Tongue (tissue), 2 donors: ENCODE measurements around the gene FRMD4A. TPM values are rescaled to one million over a fixed set of nuclear protein-coding genes. Genes with fewer than 3 reads are reported as not detected.
"Not testable (repeated sequence)": the region's sequence is repeated elsewhere in the genome, so short reads cannot be mapped to it uniquely, and the experiment has no call there.

ENCODE experiments used
- DNase-seq: peaks from one replicate; pipeline ENCODE4 v3.0.0-alpha.2; 2015
- total RNA-seq: library from RNA; depleted of rRNA; stranded (reverse); fragments of >200 nt; gene quantifications from one replicate; pipeline ENCODE4 v1.2.3, GENCODE V29; 2014

FRMD4A gene
- total RNA-seq, 1 donor from 2014 or later, result 29.5 TPM

GRCh38 chr10:13718820-13719219 is 611.9 kb downstream of the FRMD4A start:
- no peak for DNase-seq

DNA sequence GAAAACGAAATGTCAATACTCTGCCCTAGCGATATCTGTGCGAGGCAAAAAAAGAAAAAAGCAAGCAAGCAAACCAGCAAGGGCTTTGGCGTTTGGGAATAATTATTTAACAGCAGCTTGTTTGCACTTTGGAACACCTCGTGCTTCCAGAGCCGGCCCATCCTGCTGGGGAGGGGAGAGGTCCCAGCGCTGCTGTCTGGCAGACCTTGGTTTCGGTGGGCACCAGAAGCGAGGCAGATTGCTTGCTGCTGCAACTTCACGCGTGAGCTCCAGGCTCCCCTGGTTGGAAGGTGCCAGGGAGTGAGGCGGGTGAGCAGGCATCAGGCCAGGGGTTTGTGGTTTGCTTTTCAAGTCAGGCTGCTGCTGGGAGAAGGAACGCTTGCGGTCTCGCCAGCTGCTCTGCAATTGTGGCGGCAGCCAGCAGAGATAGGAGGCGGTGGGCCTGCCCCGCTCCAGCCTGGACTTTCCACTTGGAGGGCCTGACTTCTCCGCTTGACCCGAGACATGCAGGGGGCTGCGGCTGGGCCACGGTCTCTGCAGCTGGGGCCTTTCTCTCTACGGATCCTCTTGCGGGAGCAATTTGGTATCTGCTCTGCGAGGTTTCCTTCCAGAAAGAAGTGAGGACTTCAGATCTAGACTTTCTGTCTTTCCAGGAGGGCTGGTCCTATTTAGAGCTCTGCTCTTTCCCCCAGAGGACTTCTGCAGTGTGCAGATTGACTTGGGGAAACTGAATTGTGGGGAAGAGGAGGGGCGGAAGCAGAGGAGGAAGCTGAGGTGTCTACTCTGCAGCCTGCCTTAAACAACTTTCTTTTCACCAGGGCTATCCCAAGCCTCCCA is 612.6 kb downstream of the FRMD4A start:
- DNase-seq, result peak; percentile 86

GRCh38 chr10:13717571-13717935 is 613.2 kb downstream of the FRMD4A start:
- DNase-seq, result no peak

DNA sequence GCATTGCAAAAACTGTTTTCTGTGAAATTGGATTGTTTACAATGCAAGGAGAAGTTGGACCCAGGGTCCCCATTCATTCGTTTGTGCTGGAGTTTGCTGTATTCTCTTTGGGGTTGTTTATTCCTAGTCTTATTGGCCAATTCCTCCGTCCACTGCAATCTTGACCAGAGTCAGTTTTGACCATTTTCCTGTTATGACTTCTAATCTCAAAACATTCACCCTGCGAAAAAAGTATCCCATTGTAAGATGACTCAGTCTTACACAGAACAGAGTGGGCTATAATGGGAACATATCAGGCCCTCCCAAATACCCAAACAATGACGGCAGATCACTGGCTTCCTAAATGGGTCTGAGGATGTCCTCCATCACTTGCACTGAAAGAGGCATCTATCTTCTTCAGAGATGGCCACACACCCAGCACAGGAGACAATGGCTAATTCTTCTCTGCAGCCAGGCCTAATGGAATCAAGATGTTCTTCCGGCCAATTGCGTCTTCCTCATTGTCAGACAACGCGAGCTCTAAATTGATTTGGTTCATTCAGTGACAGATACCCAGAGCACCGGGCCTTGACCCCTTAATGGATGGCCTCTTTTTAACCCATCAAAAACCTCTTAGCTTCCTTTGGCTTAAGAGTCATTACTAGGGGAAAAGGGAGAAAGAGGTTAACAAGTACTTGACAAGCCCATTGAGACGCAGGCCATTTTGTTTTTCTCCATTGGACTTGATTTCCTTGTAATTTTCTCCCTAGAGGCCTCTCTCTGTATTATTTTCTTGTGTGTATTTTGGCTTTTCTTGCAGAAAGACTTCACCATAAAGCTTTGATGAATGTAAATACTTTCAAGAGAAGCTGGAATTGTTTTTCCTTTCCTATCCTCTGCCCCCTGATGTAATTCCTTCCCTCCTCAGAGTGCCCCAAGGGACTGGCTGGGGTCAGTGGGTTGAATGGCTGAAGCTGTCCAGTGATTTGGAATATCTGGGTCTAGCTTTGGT is 614.3 kb downstream of the FRMD4A start:
- peak; percentile 62 for DNase-seq

- DNase-seq, result not testable (repeated sequence)
These were observed 615.1 kb downstream of the FRMD4A start for GRCh38 chr10:13715596-13715995.

DNA sequence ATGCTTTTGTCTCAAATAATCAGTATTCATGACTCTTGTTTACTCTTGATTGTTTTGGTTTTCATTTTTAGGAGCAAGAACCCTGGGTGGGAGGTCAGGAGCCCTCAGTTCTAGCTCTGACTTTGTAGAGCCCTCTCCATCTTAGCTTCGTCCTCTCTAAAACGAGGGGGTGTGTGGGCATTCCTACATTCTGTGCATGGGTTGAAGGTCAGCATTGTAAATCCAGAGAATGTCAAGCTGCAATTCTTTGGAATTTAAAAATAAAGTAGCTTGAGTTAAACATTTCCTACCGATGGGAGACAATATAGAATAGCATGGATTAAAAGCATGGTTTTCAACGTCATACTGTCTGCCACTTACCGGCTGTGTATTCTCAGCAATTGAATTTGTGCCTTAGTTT is 615.6 kb downstream of the FRMD4A start:
- no peak for DNase-seq

DNA sequence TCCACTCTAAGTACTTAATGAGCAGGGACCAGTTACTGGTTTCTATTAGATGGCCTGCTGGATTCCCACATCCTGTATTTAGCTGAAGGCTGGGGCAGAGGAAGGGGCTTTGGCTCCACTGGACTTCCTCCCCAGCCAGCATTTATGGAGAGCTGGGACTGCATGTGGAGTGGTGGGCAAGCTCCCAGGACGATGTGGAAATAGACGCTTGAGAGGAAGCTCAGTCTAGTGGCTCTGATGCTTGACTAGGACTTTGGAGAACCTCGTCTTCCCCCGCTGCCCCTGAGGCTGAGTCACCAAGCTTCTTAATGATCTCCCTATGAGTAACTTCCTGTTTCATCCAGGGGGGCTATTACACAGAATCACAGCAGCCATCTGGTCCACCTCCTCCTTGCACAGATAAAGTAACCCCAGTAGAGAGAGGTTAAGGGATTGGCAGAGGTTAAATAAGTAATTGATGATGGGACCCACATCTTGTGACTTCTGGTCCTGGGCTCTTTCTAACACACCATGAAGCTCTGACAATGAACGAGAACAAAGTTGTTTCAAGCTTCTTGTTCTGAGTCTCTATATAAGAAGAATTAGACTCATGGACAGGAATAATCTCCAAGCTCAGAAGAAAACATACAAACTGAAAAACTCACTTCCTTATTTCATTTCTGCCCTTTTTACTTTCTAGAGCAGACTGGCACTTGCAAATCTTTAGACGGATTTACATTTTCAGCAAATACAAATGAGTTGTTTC is 617.7 kb downstream of the FRMD4A start:
- no peak for DNase-seq

- no peak for DNase-seq
These were observed 618.3 kb downstream of the FRMD4A start for GRCh38 chr10:13712476-13712836.

DNA sequence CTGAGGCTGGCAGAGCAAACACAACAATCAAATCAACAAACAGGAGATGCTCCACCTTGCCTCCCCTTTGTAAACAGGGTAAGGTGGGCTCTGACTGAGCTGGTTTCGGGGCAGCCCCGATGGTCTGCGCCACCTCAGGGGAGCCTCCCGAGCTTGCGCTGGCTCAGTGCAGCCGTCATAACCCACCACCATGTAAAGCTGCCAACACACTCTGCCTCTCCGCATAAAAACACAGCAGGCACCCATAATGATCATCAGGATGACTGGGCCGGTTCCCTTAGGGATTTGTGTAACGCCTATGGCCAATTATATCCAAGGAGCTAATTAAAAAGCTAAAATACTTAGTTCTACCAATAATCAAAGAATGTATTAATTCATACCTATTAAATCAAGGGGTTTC is 619.4 kb downstream of the FRMD4A start:
- DNase-seq, result no peak

- DNase-seq, result peak; percentile 77
These were observed 620.6 kb downstream of the FRMD4A start for GRCh38 chr10:13709931-13710650.

DNA sequence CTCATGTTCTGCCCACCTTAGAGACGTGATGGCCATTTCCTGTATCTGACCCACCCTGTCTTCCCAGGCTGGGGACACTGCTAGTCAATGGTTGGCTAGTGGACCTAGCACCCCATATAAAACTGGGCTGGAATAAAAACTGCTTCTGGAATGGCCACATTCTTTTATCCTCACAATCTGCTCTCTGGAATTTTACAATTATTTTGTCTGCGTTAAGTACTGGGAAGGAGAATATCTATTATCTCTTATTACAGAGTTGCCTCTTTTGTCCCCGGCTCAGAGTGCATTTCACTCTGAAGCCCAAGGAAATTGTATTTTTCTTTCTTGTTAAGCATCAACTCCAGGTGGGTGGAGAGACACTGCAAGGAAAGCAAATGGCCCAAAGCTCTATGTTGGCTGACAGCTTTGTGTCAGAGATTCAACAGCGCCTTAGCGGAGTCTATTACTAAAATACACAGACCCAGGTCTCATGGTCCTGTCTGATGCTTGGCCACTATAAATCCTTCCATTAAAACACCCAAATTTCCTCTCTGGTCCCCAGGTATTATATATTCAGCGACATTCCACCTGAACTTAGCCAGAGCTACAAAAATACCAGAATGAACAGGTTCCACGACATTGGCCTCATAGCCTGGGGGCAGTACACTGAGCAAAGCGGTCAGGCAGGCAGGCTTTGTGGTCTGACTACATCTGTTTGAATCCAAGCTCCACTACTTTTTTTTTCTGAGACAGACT is 622.3 kb downstream of the FRMD4A start:
- DNase-seq, result peak; percentile 38

- peak; percentile 95 for DNase-seq
These were observed 623.4 kb downstream of the FRMD4A start for GRCh38 chr10:13707156-13707881.

DNA sequence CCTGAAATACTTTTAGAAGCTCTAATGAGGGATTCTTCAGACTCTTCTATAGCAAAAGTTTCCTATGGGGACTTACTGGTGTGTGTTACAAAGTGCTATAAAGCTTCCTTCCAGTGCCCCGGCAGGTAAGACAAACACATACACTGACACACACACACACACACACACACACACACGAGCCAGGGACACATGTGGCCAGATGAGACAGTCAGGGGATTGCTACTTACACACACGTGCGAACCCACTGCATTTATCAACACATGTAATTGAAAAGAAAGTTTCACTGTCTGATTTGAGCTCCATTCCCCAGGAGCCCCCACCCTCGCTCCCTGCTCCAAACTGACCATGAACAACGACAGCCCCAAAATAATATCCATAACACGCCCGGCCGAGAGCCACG is 624.1 kb downstream of the FRMD4A start:
- DNase-seq, result peak; percentile 35

DNA sequence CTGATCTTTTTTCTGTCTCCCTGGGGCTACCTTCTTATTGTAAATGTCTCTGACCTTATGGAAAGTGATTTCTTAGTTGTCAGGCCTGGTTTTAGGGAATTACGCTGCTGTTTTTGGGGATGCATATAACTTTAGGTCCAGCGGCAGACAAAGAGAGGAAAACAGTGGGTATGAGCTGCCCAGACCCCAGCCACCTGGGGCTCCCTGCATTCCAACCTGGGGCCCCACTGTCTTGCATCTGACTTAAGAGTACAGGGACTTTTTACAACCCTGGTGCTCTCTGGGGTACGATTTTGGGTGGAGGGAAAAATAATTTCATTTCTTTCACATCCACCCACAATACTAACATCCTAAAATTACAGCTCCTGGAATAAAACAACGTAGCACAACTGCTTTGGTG is 624.5 kb downstream of the FRMD4A start:
- DNase-seq, result no peak

- peak; percentile 79 for DNase-seq
These were observed 625.1 kb downstream of the FRMD4A start for GRCh38 chr10:13705526-13706174.

DNA sequence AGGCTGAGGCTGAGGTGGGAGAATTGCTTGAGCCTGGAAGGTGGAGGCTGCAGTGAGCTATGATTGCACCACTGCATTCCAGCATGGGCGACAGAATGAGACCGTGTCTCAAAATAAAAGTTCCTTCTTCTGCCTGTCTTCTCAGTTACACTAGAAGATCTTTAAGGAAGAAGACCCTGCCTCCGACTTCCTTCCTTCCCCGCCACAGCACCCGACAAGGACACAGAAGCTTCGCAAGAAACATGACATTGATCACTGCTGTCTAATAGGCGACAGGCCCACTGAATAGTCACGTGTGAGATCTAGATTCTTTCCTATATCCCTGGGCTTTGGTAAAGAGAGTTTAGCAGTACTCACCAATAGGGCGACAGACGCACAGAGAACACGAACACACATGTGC is 625.8 kb downstream of the FRMD4A start:
- DNase-seq, result no peak

DNA sequence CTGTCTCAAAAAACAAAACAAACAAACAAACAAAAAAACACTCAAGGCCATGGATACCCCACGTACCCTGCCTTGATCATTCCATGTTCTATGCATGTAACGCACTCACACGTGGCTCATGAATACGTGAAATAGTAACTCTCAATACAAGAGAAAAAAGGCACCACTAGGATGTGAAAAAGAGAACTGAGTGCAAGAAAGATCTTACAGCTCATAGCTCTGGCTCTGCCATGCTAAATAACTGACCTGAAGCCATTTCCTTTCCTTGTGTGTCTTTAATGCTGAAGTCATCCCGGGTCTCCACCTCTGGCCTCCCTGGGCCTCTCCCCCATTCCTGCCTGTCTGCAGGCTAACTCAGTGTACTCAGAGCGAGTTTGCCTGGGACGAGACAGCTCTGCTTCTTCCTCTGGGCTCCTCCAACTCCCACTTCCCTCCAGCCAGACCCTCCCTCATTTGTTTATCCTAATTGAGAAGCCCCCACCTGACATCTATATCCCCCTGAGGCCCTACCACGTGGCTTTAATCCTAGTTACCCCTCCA is 626.7 kb downstream of the FRMD4A start:
- DNase-seq, result no peak

DNA sequence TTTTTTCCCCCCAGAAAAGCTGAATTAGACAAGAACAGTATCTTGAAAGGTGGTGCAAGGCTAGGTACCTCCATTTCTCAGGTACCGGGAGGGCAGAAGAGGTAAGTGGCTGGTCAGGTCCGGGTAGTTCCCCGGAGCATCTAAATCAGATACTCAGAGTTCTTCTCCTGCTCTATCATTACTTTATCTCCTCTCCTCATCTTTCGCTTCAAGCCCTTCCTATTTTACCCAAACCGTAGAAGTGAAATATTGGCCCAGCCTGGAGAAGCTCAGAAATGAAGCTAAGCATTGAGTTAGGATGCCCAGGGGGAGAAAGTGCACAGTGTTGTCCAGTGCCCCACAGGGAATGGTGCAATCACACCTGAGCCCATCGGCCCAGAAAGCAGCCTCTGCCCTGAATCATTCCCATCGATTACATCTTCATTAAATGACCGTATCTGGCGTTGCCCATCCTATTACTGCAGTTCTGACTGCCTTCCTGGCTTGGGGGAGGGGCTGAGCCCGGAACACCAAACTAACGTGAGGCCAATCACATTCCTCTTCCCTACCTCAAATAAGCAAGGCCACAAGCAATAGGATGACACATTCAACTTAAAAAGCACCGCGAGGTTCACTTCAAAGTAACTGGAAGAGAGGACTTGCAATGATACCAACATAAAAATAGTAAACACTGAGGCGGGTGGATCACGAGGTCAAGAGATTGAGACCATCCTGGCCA is 627.5 kb downstream of the FRMD4A start:
- DNase-seq, result no peak
